C4-2B (cell line): Measurements from ENCODE around the gene RPH3AL.

Source experiments
- CTCF ChIP-seq: fragments of 450-650 bp; conservative IDR thresholded peaks from 2 replicates; pipeline ENCODE4 v1.5.1; 2017; ENCODE audit warnings: mild to moderate bottlenecking
- ZFX ChIP-seq: fragments of 450-650 bp; IDR thresholded peaks from 2 replicates; pipeline ENCODE4 v1.6.1; 2017

- TF ChIP-seq CTCF (no peak), ZFX (no peak)
Observed at GRCh38 chr17:353838-354234, 1.2 kb upstream of the RPH3AL start.
